NCI-H1048 (cell line): ENCODE measurements around the gene COX17.

Source experiments
- DNase-seq: peaks from one replicate; lab custom pipeline; 2025; lab: John Stamatoyannopoulos, UW

Gene COX17

GRCh38 chr3:119643528-119643927, 33.7 kb downstream of the COX17 start:
- DNase-seq, result no peak

- DNase-seq, result no peak
Observed at GRCh38 chr3:119642746-119643473, 34.3 kb downstream of the COX17 start.

GRCh38 chr3:119641416-119641815, 35.8 kb downstream of the COX17 start:
- no peak for DNase-seq

- DNase-seq, result no peak
Observed at GRCh38 chr3:119639494-119640350, 37.5 kb downstream of the COX17 start.

GRCh38 chr3:119637679-119638477, 39.3 kb downstream of the COX17 start:
- DNase-seq, result no peak

GRCh38 chr3:119636891-119637611, 40.2 kb downstream of the COX17 start:
- no peak for DNase-seq

- no peak for DNase-seq
Observed at GRCh38 chr3:119636249-119636648, 41.0 kb downstream of the COX17 start.

- no peak for DNase-seq
Observed at GRCh38 chr3:119635719-119636118, 41.5 kb downstream of the COX17 start.

GRCh38 chr3:119632829-119633228, 44.4 kb downstream of the COX17 start:
- DNase-seq, result no peak

GRCh38 chr3:119632216-119632615, 45.0 kb downstream of the COX17 start:
- no peak for DNase-seq

- DNase-seq, result no peak
Observed at GRCh38 chr3:119631516-119631915, 45.7 kb downstream of the COX17 start.

- no peak for DNase-seq
Observed at GRCh38 chr3:119630880-119631329, 46.3 kb downstream of the COX17 start.

GRCh38 chr3:119630128-119630879, 46.9 kb downstream of the COX17 start:
- no peak for DNase-seq

- DNase-seq, result no peak
Observed at GRCh38 chr3:119628816-119629445, 48.3 kb downstream of the COX17 start.

GRCh38 chr3:119628390-119628789, 48.8 kb downstream of the COX17 start:
- no peak for DNase-seq

- no peak for DNase-seq
Observed at GRCh38 chr3:119627461-119627860, 49.7 kb downstream of the COX17 start.

- no peak for DNase-seq
Observed at GRCh38 chr3:119626196-119626595, 51.0 kb downstream of the COX17 start.

- DNase-seq, result no peak
Observed at GRCh38 chr3:119625451-119626153, 51.6 kb downstream of the COX17 start.

GRCh38 chr3:119624002-119624720, 53.0 kb downstream of the COX17 start:
- DNase-seq, result no peak
